Caco-2 (cell line): ENCODE results near the gene CLDN6. TPM values are rescaled to one million over a fixed set of nuclear protein-coding genes. Genes with fewer than 3 reads are reported as not detected.

Experiments
- Bru-seq: library from RNA; stranded (reverse); fragments of 400-500 nt; gene quantifications from one replicate; lab custom pipeline; 2021; lab: Mats Ljungman, UMichigan
- BruChase-seq, 2 experiments: library from RNA; stranded (reverse); fragments of 400-500 nt; gene quantifications; one replicate each; lab custom pipeline; 2021; lab: Mats Ljungman, UMichigan
- BruUV-seq: library from RNA; stranded (reverse); fragments of 400-500 nt; replicated peaks from 2 replicates; lab custom pipeline; 2021; lab: Mats Ljungman, UMichigan
- CTCF ChIA-PET: fragments of 300-600 bp; sonication (Branson Sonifier 250); formaldehyde crosslinking; loops from one replicate; lab custom pipeline; 2022; ENCODE audit warnings: antibody characterized with exemption; lab: Charles Lee
- POLR2A ChIA-PET: fragments of 300-600 bp; sonication (Branson Sonifier 250); formaldehyde crosslinking; loops from one replicate; lab custom pipeline; 2022; ENCODE audit warnings: antibody characterized with exemption; lab: Charles Lee
- DNase-seq, 2 experiments: peaks; one replicate each; pipeline versions ENCODE4 v3.0.0 to v3.0.0-alpha.2; 2020 to 2022
- H3K27me3 ChIP-seq: replicated peaks from 2 replicates; pipeline ENCODE4 v1.6.0; 2011; ENCODE audit warnings: low read length; ENCODE audit not compliant: control insufficient read depth, insufficient read depth
- H3K36me3 ChIP-seq: 2 replicates; pipeline ENCODE4 v1.5.1; 2011; ENCODE audit warnings: low read length; ENCODE audit not compliant: control insufficient read depth, insufficient read depth
- H3K4me1 ChIP-seq: fragments of 250-450 bp; sonication (Bioruptor Pico); 2 replicates; pipeline ENCODE4 v1.5.1; 2020; ENCODE audit warnings: mild to moderate bottlenecking
- H3K4me3 ChIP-seq: 2 replicates; pipeline ENCODE4 v1.5.1; 2011; ENCODE audit warnings: low read depth, mild to moderate bottlenecking, control low read depth, low read length
- H3K9me3 ChIP-seq: fragments of 250-450 bp; sonication (Bioruptor Pico); 2 replicates; pipeline ENCODE4 v1.5.1; 2020; ENCODE audit warnings: mild to moderate bottlenecking, moderate library complexity
- H3K27ac Mint-ChIP-seq: one replicate; pipeline ENCODE4 v1.8.0; 2022; ENCODE audit warnings: mixed read lengths; ENCODE audit not compliant: unreplicated experiment
- H3K27me3 Mint-ChIP-seq: one replicate; pipeline ENCODE4 v1.8.0; 2022; ENCODE audit warnings: mixed read lengths; ENCODE audit not compliant: insufficient read depth, unreplicated experiment
- H3K36me3 Mint-ChIP-seq: one replicate; pipeline ENCODE4 v1.8.0; 2022; ENCODE audit warnings: mild to moderate bottlenecking, mixed read lengths; ENCODE audit not compliant: insufficient read depth, unreplicated experiment
- H3K4me1 Mint-ChIP-seq: one replicate; pipeline ENCODE4 v1.8.0; 2022; ENCODE audit warnings: low read depth, mixed read lengths; ENCODE audit not compliant: unreplicated experiment
- H3K4me3 Mint-ChIP-seq: one replicate; pipeline ENCODE4 v1.8.0; 2022; ENCODE audit warnings: mild to moderate bottlenecking, moderate library complexity, mixed read lengths; ENCODE audit not compliant: unreplicated experiment
- H3K9me3 Mint-ChIP-seq: one replicate; pipeline ENCODE4 v1.8.0; 2022; ENCODE audit warnings: mixed read lengths; ENCODE audit not compliant: unreplicated experiment
- CTCF ChIP-seq, 2 experiments: fragments of 200-600 bp in 1 of 2; IDR thresholded peaks; 1 replicate in 1 of 2; 2 replicates in 1 of 2; pipeline versions ENCODE4 v1.5.1 to v1.8.0; 2011 to 2022; ENCODE audit warnings: antibody characterized with exemption in 1 of 2, control low read depth in 1 of 2, inconsistent platforms in 1 of 2, low read depth in 1 of 2, low read length in 1 of 2, mild to moderate bottlenecking in 1 of 2, moderate library complexity in 1 of 2; ENCODE audit not compliant: insufficient read depth in 1 of 2, severe bottlenecking in 1 of 2, unreplicated experiment in 1 of 2
- intact Hi-C: fragments of 100-400 bp; cut with micrococcal nuclease; formaldehyde crosslinking; loops from one replicate; pipeline ENCODE4 v1.10.0; 2022; ENCODE audit not compliant: unreplicated experiment
- long read RNA-seq: library from polyadenylated mRNA; stranded (forward); transcript quantifications from one replicate; pipeline ENCODE4 v2.0.0, GENCODE V29; 2022
- total RNA-seq: library from RNA; stranded (reverse); gene quantifications from 2 replicates; pipeline ENCODE4 v1.2.3, GENCODE V29; 2022

CLDN6 gene
- total RNA-seq (9.0 and 12.9 TPM in 2 replicates), Bru-seq, nascent RNA (percentile 44 among the genes with signal in this experiment), BruChase-seq, experiment 1, labeled RNA remaining after a 2-hour chase (percentile 43 among the genes with signal in this experiment), BruChase-seq, experiment 2, labeled RNA remaining after a 6-hour chase (percentile 63 among the genes with signal in this experiment)
- long read RNA-seq, transcript CLDN6-201 (2 exons, 1,369 nt): major isoform, 24 of 26 reads
- long read RNA-seq, partial matches to known transcripts: 2 of 26 reads
- long read RNA-seq, other reads (novel, unspliced or antisense): 0 of 26 reads

GRCh38 chr16:3017794-3018506, at the start of gene CLDN6:
Gene CLDN6 (minus strand): TSS chr16:3018183. CDS start chr16:3016021, 2,162 bp downstream.
- intact Hi-C loops: no loop called here
- H3K9me3 ChIP-seq: no peaks in the 10 kb centered on the region
- peak within 1 kb of the TSS; percentile 25 for H3K27ac Mint-ChIP-seq
- no peaks in the 10 kb centered on the region for H3K27me3 Mint-ChIP-seq
- no peaks in the 10 kb centered on the region for H3K9me3 Mint-ChIP-seq
- no peak within 1 kb of the TSS for H3K4me3 ChIP-seq
- DNase-seq: peak in 1 of 2 experiments; percentile 40
- TF ChIP-seq CTCF (IDR thresholded peaks at IDR 0.05; ENCODE audit: insufficient read depth in 1 of 2, low read depth in 1 of 2, low read length in 1 of 2, severe bottlenecking in 1 of 2, unreplicated experiment in 1 of 2): no peak
- POLR2A ChIA-PET: interaction anchor here (3.5 kb wide), 1 partner anchor 8 kb away, joined by 34 read pairs; no protein-coding TSS in a partner anchor
- no TSS peak for BruUV-seq
- H3K4me1 Mint-ChIP-seq: peaks cover 16% of the 10 kb centered on the region
- peaks cover 42% of the 10 kb centered on the region for H3K4me1 ChIP-seq
- CTCF ChIA-PET: interaction anchor here (6.9 kb wide), 1 partner anchor 13 kb away, joined by 113 read pairs; no protein-coding TSS in a partner anchor
- no peaks in the 10 kb centered on the region for H3K27me3 ChIP-seq
- peak within 1 kb of the TSS; percentile 56 for H3K4me3 Mint-ChIP-seq
- 0 out of 2 replicates have a peak, but pooled peaks cover 2% of the 10 kb centered on the region for H3K36me3 ChIP-seq
- peaks cover 32% of the 10 kb centered on the region for H3K36me3 Mint-ChIP-seq

- H3K4me1 ChIP-seq: peaks cover 16% of the 10 kb centered on the region
- Mint-ChIP-seq H3K9me3 (no peaks in the 10 kb centered on the region), H3K4me3 (peak overlapping the region; percentile 78), H3K36me3 (peaks cover 13% of the 10 kb centered on the region), H3K27ac (peak overlapping the region; percentile 79), H3K27me3 (no peaks in the 10 kb centered on the region), H3K4me1 (peaks cover under 1% of the 10 kb centered on the region)
- intact Hi-C loops: no loop called here
- no peaks in the 10 kb centered on the region for H3K27me3 ChIP-seq
- peak overlapping the region; percentile 49 for H3K4me3 ChIP-seq
- TF ChIP-seq CTCF (IDR thresholded peaks at IDR 0.05; ENCODE audit: insufficient read depth in 1 of 2, low read depth in 1 of 2, low read length in 1 of 2, severe bottlenecking in 1 of 2, unreplicated experiment in 1 of 2): no peak
- DNase-seq: no peak
- ChIA-PET CTCF (no interaction called here), POLR2A (no interaction called here)
- no TSS peak for BruUV-seq
- no peaks in the 10 kb centered on the region for H3K36me3 ChIP-seq
- no peaks in the 10 kb centered on the region for H3K9me3 ChIP-seq
These were observed 48.4 kb upstream of the CLDN6 start for GRCh38 chr16:3066440-3066748.

- peak overlapping the region; percentile 78 for H3K4me3 Mint-ChIP-seq
- no peaks in the 10 kb centered on the region for H3K9me3 Mint-ChIP-seq
- Histone ChIP-seq H3K36me3 (no peaks in the 10 kb centered on the region), H3K4me1 (peaks cover 16% of the 10 kb centered on the region), H3K9me3 (no peaks in the 10 kb centered on the region), H3K4me3 (peak overlapping the region; percentile 49), H3K27me3 (no peaks in the 10 kb centered on the region)
- intact Hi-C loops: no loop called here
- POLR2A ChIA-PET: interaction anchor here (0.7 kb wide), 1 partner anchor 62 kb away, joined by 3 read pairs; no protein-coding TSS in a partner anchor
- H3K27me3 Mint-ChIP-seq: no peaks in the 10 kb centered on the region
- H3K4me1 Mint-ChIP-seq: no peaks in the 10 kb centered on the region
- no peak for TF ChIP-seq CTCF (IDR thresholded peaks at IDR 0.05; ENCODE audit: insufficient read depth in 1 of 2, low read depth in 1 of 2, low read length in 1 of 2, severe bottlenecking in 1 of 2, unreplicated experiment in 1 of 2)
- peak in 1 of 2 experiments; percentile 30 for DNase-seq
- H3K36me3 Mint-ChIP-seq: peaks cover 13% of the 10 kb centered on the region
- CTCF ChIA-PET: no interaction called here
- peak overlapping the region; percentile 79 for H3K27ac Mint-ChIP-seq
- TSS peak; percentile 49 for BruUV-seq
These were observed 47.9 kb upstream of the CLDN6 start for GRCh38 chr16:3065742-3066439.
